Stomach (tissue), 4 donors: ENCODE data around the gene AARSD1.

Experiments
- POLR2A ChIP-seq, 4 donors: fragments of 450-650 bp; IDR thresholded peaks; one replicate each; pipeline ENCODE4 v1.6.1; 2016; ENCODE audit warnings: antibody characterized with exemption in 4 of 4, control low read depth in 2 of 4, mild to moderate bottlenecking in 1 of 4, moderate library complexity in 1 of 4
- TF ChIP-seq, protein P1 (sequence below), 7 experiments: fragments of 450-650 bp in 4 of 7; fragments of 200-600 bp in 3 of 7; sonication (generic) in 3 of 7; IDR thresholded peaks; one replicate each; pipeline ENCODE4 v1.5.1; 2016 to 2019; ENCODE audit warnings: antibody characterized with exemption in 7 of 7, control low read depth in 2 of 7, mild to moderate bottlenecking in 1 of 7

- TF ChIP-seq, protein P1, sequence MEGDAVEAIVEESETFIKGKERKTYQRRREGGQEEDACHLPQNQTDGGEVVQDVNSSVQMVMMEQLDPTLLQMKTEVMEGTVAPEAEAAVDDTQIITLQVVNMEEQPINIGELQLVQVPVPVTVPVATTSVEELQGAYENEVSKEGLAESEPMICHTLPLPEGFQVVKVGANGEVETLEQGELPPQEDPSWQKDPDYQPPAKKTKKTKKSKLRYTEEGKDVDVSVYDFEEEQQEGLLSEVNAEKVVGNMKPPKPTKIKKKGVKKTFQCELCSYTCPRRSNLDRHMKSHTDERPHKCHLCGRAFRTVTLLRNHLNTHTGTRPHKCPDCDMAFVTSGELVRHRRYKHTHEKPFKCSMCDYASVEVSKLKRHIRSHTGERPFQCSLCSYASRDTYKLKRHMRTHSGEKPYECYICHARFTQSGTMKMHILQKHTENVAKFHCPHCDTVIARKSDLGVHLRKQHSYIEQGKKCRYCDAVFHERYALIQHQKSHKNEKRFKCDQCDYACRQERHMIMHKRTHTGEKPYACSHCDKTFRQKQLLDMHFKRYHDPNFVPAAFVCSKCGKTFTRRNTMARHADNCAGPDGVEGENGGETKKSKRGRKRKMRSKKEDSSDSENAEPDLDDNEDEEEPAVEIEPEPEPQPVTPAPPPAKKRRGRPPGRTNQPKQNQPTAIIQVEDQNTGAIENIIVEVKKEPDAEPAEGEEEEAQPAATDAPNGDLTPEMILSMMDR (IDR thresholded peaks at IDR 0.05): no peak
- TF ChIP-seq POLR2A (IDR thresholded peaks at IDR 0.05): no peak
These were observed 7.3 kb upstream of the AARSD1 start for GRCh38 chr17:42971589-42971988.
